HepG2 (cell line): Measurements from ENCODE around the gene PLEKHB1. TPM values are rescaled to one million over a fixed set of nuclear protein-coding genes. Genes with fewer than 3 reads are reported as not detected.

Experiments
- BORCS8-MEF2B ChIP-seq: sonication (generic); formaldehyde crosslinking; IDR thresholded peaks from 2 replicates; pipeline ENCODE4 v1.8.0; 2022; ENCODE audit warnings: mild to moderate bottlenecking, missing genetic modification reagents
- FOXJ3 ChIP-seq: sonication (generic); formaldehyde crosslinking; IDR thresholded peaks from 2 replicates; pipeline ENCODE4 v1.4.0; 2020; ENCODE audit warnings: missing genetic modification reagents, mild to moderate bottlenecking, borderline replicate concordance
- FOXO1 ChIP-seq: sonication (generic); formaldehyde crosslinking; IDR thresholded peaks from 2 replicates; pipeline ENCODE4 v1.4.0; 2020; ENCODE audit warnings: missing genetic modification reagents
- GLMP ChIP-seq: sonication (generic); formaldehyde crosslinking; IDR thresholded peaks from 2 replicates; pipeline ENCODE4 v1.9.0; 2021; ENCODE audit warnings: missing genetic modification reagents, mild to moderate bottlenecking, borderline replicate concordance
- HES4 ChIP-seq: sonication (generic); formaldehyde crosslinking; IDR thresholded peaks from 2 replicates; pipeline ENCODE4 v1.9.0; 2021; ENCODE audit warnings: mild to moderate bottlenecking, missing genetic modification reagents, borderline replicate concordance
- HHEX ChIP-seq: IDR thresholded peaks from 2 replicates; pipeline ENCODE4 v1.6.1; 2016; ENCODE audit warnings: control low read depth
- HOXA5 ChIP-seq: sonication (generic); formaldehyde crosslinking; IDR thresholded peaks from 2 replicates; pipeline ENCODE4 v1.4.0; 2020; ENCODE audit warnings: missing genetic modification reagents
- MAFK ChIP-seq, 2 experiments: IDR thresholded peaks in 1 of 2; conservative IDR thresholded peaks in 1 of 2; 2 replicates each; pipeline ENCODE4 v1.6.1; 2011; ENCODE audit warnings: improper control_type of control experiment in 2 of 2, low read length in 2 of 2
- NFE2L1 ChIP-seq: sonication (generic); formaldehyde crosslinking; IDR thresholded peaks from 2 replicates; pipeline ENCODE4 v1.4.0; 2020; ENCODE audit warnings: missing genetic modification reagents, mild to moderate bottlenecking, borderline replicate concordance
- NFYC ChIP-seq: IDR thresholded peaks from 2 replicates; pipeline ENCODE4 v1.6.1; 2016; ENCODE audit warnings: missing genetic modification reagents, missing compliant biosample characterization
- REL ChIP-seq: sonication (generic); formaldehyde crosslinking; conservative IDR thresholded peaks from 2 replicates; pipeline ENCODE4 v1.8.0; 2022; ENCODE audit warnings: mild to moderate bottlenecking, missing genetic modification reagents, moderate library complexity
- SMYD3 ChIP-seq: sonication (generic); formaldehyde crosslinking; IDR thresholded peaks from 2 replicates; pipeline ENCODE4 v1.8.1; 2023; ENCODE audit warnings: mild to moderate bottlenecking, missing genetic modification reagents
- TBP ChIP-seq: sonication (generic); formaldehyde crosslinking; IDR thresholded peaks from 2 replicates; pipeline ENCODE4 v1.5.0; 2020; ENCODE audit warnings: missing genetic modification reagents
- TRIM24 ChIP-seq: sonication (generic); formaldehyde crosslinking; IDR thresholded peaks from 2 replicates; pipeline ENCODE4 v1.8.0; 2022; ENCODE audit warnings: mild to moderate bottlenecking, missing genetic modification reagents
- UBTF ChIP-seq: sonication (generic); formaldehyde crosslinking; IDR thresholded peaks from 2 replicates; pipeline ENCODE4 v1.4.0; 2020; ENCODE audit warnings: mild to moderate bottlenecking, missing genetic modification reagents
- YEATS2 ChIP-seq: sonication (generic); formaldehyde crosslinking; IDR thresholded peaks from 2 replicates; pipeline ENCODE4 v1.4.0; 2020; ENCODE audit warnings: missing genetic modification reagents, borderline replicate concordance
- ZBTB33 ChIP-seq: sonication (generic); formaldehyde crosslinking; IDR thresholded peaks from 2 replicates; pipeline ENCODE4 v1.4.0; 2020; ENCODE audit warnings: missing genetic modification reagents
- ZFX ChIP-seq: sonication (generic); formaldehyde crosslinking; IDR thresholded peaks from 2 replicates; pipeline ENCODE4 v1.4.0; 2020; ENCODE audit warnings: mild to moderate bottlenecking, low read depth, missing genetic modification reagents, moderate library complexity
- ZKSCAN5 ChIP-seq: sonication (generic); formaldehyde crosslinking; IDR thresholded peaks from 2 replicates; pipeline ENCODE4 v1.5.1; 2020; ENCODE audit warnings: mild to moderate bottlenecking, missing genetic modification reagents
- ZNF326 ChIP-seq: sonication (generic); formaldehyde crosslinking; IDR thresholded peaks from 2 replicates; pipeline ENCODE4 v1.4.0; 2020; ENCODE audit warnings: missing genetic modification reagents, borderline replicate concordance
- ZNF446 ChIP-seq: sonication (generic); formaldehyde crosslinking; IDR thresholded peaks from 2 replicates; pipeline ENCODE4 v1.5.0; 2020; ENCODE audit warnings: mild to moderate bottlenecking, missing genetic modification reagents
- ZNF503 ChIP-seq: sonication (generic); formaldehyde crosslinking; IDR thresholded peaks from 2 replicates; pipeline ENCODE4 v1.4.0; 2020; ENCODE audit warnings: missing genetic modification reagents
- ZNF749 ChIP-seq: sonication (generic); formaldehyde crosslinking; IDR thresholded peaks from 2 replicates; pipeline ENCODE4 v1.8.0; 2022; ENCODE audit warnings: mild to moderate bottlenecking, missing genetic modification reagents, moderate library complexity, borderline replicate concordance
- ZNF850 ChIP-seq: sonication (generic); formaldehyde crosslinking; conservative IDR thresholded peaks from 2 replicates; pipeline ENCODE4 v1.9.0; 2021; ENCODE audit warnings: mild to moderate bottlenecking, missing genetic modification reagents
- polyA plus RNA-seq, 8 experiments: library from polyadenylated mRNA; depleted of rRNA in 3 of 8; stranded (reverse) in 7 of 8; unstranded in 1 of 8; fragments of >200 nt; fragmentation: Illumina TruSeq in 4 of 8; extraction: Trizol in 4 of 8; gene quantifications; 2 replicates each; pipeline versions ENCODE4 v1.2.1 to v1.2.3, GENCODE V29; 2011 to 2016; ENCODE audit warnings: low read depth in 4 of 8, missing spikeins in 1 of 8, mixed read lengths in 1 of 8; ENCODE audit not compliant: insufficient read depth in 1 of 8
- total RNA-seq, 5 experiments: library from RNA; depleted of rRNA; stranded (reverse); fragments of >200 nt; fragmentation: Illumina TruSeq; extraction: Trizol; gene quantifications; 2 replicates each; pipeline ENCODE4 v1.2.3, GENCODE V29; 2016; ENCODE audit warnings: low read depth in 1 of 5

Gene PLEKHB1
- total and polyA plus RNA-seq, 2 of the 13 experiments (the other 11 are each of a cell fraction or from before 2014, with no cell fraction given), result 68.0 to 99.3 TPM

GRCh38 chr11:73661035-73661628 lies 14.8 kb downstream of the PLEKHB1 start (continued):
- TF ChIP-seq ZBTB33 (CRISPR knock-in tag), result peak; percentile 100
- TF ChIP-seq ZKSCAN5 (CRISPR knock-in tag), result no peak
- no peak for TF ChIP-seq ZNF749 (CRISPR knock-in tag)
- TF ChIP-seq BORCS8-MEF2B, result 0 out of 2 replicates have a peak, but pooled peaks have one; percentile 77
- TF ChIP-seq NFYC, result no peak
- no peak for TF ChIP-seq ZNF850 (CRISPR knock-in tag)
- no peak for TF ChIP-seq SMYD3
- no peak for TF ChIP-seq GLMP
- TF ChIP-seq ZNF503, result no peak
- no peak for TF ChIP-seq ZNF326 (CRISPR knock-in tag)
- TF ChIP-seq HES4 (CRISPR knock-in tag), result 0 out of 2 replicates have a peak, but pooled peaks have one; percentile 56
- TF ChIP-seq TBP (CRISPR knock-in tag), result no peak
- no peak for TF ChIP-seq FOXJ3 (CRISPR knock-in tag)
- TF ChIP-seq TRIM24 (CRISPR knock-in tag), result no peak
- 0 out of 2 replicates have a peak, but pooled peaks have one; percentile 42 for TF ChIP-seq HOXA5
- no peak for TF ChIP-seq YEATS2 (CRISPR knock-in tag)
- TF ChIP-seq MAFK (conservative IDR thresholded peaks at IDR 0.05 in 1 of 2, IDR thresholded peaks at IDR 0.05 in 1 of 2; ENCODE audit: low read length in 2 of 2), result no peak
- TF ChIP-seq ZFX (CRISPR knock-in tag), result 0 out of 2 replicates have a peak, but pooled peaks have one; percentile 24
- peak; percentile 49 for TF ChIP-seq FOXO1 (CRISPR knock-in tag)
- no peak for TF ChIP-seq REL
- TF ChIP-seq NFE2L1 (CRISPR knock-in tag), result peak; percentile 33; the same call in 1 of the 2 replicates
- TF ChIP-seq ZNF446 (CRISPR knock-in tag), result peak; percentile 72; the same call in 1 of the 2 replicates
- no peak for TF ChIP-seq HHEX (CRISPR knock-in tag)
- no peak for TF ChIP-seq UBTF (CRISPR knock-in tag)
